Activated CD4-positive, alpha-beta memory T cell treated with anti-CD3 and anti-CD28 coated beads for 36 hours (primary cell): Measurements from ENCODE around the gene FAM131B. TPM values are rescaled to one million over a fixed set of nuclear protein-coding genes. Genes with fewer than 3 reads are reported as not detected.
A peak's percentile ranks its signal among the peaks of the same experiment; 100 is the strongest.

ENCODE experiments used
- CTCF ChIA-PET: fragments of 350-600 bp; sonication (Branson Sonifier 250); formaldehyde crosslinking; loops from one replicate; lab custom pipeline; 2021; ENCODE audit warnings: antibody characterized with exemption, inconsistent platforms; lab: Charles Lee
- POLR2A ChIA-PET: fragments of 350-600 bp; sonication (Branson Sonifier 250); formaldehyde crosslinking; loops from one replicate; lab custom pipeline; 2021; ENCODE audit warnings: antibody characterized with exemption; lab: Charles Lee
- DNase-seq: peaks from one replicate; pipeline ENCODE4 v3.0.0-alpha.2; 2020
- H3K27ac Mint-ChIP-seq: one replicate; pipeline ENCODE4 v1.8.0; 2021; ENCODE audit warnings: mixed read lengths
- H3K27me3 Mint-ChIP-seq: one replicate; pipeline ENCODE4 v1.8.0; 2021; ENCODE audit warnings: mixed read lengths
- H3K36me3 Mint-ChIP-seq: one replicate; pipeline ENCODE4 v1.8.0; 2021; ENCODE audit warnings: mixed read lengths
- H3K4me1 Mint-ChIP-seq: one replicate; pipeline ENCODE4 v1.8.0; 2021; ENCODE audit warnings: low read depth, mixed read lengths
- H3K4me3 Mint-ChIP-seq: one replicate; pipeline ENCODE4 v1.8.0; 2021; ENCODE audit warnings: mild to moderate bottlenecking, mixed read lengths
- H3K9me3 Mint-ChIP-seq: one replicate; pipeline ENCODE4 v1.8.0; 2021; ENCODE audit warnings: mixed read lengths
- intact Hi-C: fragments of 100-400 bp; cut with micrococcal nuclease; formaldehyde crosslinking; loops from one replicate; pipeline ENCODE4 v1.15.1; 2023
- total RNA-seq, 2 experiments: library from RNA; stranded (reverse); gene quantifications; one replicate each; pipeline ENCODE4 v1.2.3, GENCODE V29; 2021

FAM131B gene
- total RNA-seq, 2 experiments from 2014 or later, result 1.9 to 2.3 TPM

DNA sequence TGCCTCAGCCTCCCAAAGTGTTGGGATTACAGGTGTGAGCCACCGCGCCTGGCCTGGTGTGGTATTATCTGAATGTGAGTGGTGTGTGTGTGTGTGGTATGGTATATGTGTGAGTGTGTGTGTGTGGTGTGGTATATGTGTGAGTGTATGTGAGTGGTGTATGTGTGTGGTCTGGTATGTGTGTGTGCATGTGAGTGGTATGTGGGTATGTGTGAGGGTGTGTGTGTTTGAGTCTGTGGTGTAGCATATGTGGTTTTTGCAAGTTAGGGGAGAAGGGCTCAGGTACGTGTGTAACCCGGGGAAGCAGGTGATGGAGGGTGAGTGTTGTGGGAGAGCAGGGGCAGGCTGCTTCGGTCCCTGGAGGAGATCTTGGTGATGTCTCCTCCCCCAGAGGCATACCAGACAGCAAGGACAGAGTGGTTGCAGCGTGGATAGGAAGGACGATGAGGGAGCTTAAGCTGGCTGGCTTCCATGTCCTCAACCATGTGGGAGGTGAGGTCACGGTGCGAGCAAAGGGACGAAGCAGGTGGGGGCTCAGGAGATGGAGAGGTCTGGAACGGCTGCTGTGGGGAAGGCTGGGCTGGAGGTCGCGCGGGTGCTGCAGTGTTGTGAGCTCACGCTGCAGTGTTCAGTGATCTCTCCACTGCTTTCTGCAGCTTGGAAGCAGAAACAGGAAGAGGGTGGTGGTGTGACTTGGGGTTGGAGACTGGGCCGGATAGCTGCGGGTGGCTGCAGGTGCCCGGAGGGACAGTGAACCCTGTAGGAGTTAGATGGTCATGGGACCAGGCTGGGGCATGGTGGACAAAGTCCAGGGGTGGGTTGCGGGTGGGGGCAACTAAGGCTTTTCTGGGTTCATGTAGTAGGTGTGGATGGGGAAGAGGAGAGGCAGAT, 23.6 kb upstream of the FAM131B start:
- Mint-ChIP-seq H3K4me3 (no peak overlapping the region), H3K36me3 (peaks cover 17% of the 10 kb centered on the region), H3K27me3 (no peaks in the 10 kb centered on the region), H3K9me3 (no peaks in the 10 kb centered on the region), H3K27ac (no peak overlapping the region), H3K4me1 (peaks cover 16% of the 10 kb centered on the region)
- ChIA-PET POLR2A (interaction anchor here (2.0 kb wide), 1 partner anchor 21 kb away, joined by 8 read pairs; no protein-coding TSS in a partner anchor), CTCF (interaction anchor here (0.6 kb wide), 1 partner anchor 41 kb away, joined by 3 read pairs; no protein-coding TSS in a partner anchor)
- intact Hi-C loops, result no loop called here
- DNase-seq, result peak; percentile 47

DNA sequence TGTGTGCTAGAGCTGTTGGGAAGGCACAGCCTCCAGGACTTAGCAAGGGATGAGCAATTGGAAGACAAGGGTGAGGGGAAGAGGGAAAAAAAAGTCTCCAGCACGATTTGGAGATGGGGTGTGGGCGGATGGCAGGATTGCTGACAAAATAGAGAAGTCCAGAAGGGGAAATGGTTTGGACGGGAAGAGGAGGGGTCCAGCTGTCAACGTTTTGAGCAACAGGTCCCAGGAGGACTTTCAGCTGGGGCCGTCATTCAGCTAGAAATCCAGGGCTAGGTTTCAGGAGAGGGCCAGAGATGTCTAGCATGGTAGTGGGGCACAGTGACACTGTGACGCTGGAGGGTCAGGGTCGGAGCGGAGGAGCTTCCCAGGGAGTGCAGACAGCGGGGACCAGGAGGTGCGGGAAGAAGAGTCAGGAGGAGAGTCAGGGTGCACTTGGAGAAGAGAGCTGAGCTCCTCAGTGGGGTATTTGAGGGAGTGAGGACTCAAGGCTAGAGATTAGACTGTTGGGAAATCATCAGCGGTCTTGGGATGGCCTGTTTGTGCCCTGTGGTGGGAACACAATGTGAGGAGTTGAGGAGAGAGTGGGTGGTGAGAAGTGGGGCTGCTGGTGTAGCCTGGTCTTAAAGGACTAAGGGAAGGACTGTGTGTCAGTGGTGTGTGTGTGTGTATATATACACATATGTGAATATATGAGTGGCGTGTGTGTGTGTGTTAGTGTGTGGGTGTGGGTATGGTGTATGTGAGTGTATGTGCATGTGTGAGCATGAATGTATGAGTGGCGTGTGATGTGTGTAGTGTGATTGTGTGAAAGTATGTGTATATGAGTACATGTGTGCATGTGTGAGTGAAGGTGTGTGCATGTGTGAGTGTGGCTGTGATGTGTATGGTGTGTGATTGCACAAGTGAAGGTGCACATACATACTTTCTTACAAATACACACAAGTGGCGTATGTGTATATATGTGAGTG, 22.4 kb upstream of the FAM131B start:
- ChIA-PET POLR2A (interaction anchor here (1.1 to 2.0 kb wide), 3 partner anchors 11 to 22 kb away, joined by 3 to 8 read pairs (median 3); no protein-coding TSS in a partner anchor), CTCF (interaction anchor here (0.6 to 2.9 kb wide), 6 partner anchors 11 to 145 kb away, joined by 3 to 13 read pairs (median 6); no protein-coding TSS in a partner anchor)
- Mint-ChIP-seq H3K27ac (no peak overlapping the region), H3K4me3 (no peak overlapping the region), H3K9me3 (no peaks in the 10 kb centered on the region), H3K4me1 (peaks cover 12% of the 10 kb centered on the region), H3K27me3 (no peaks in the 10 kb centered on the region), H3K36me3 (peaks cover 11% of the 10 kb centered on the region)
- DNase-seq, result no peak
- intact Hi-C loops, result loop anchor here (5.0 kb wide), 2 partner anchors 578 to 1437 kb away; no protein-coding TSS in a partner anchor

DNA sequence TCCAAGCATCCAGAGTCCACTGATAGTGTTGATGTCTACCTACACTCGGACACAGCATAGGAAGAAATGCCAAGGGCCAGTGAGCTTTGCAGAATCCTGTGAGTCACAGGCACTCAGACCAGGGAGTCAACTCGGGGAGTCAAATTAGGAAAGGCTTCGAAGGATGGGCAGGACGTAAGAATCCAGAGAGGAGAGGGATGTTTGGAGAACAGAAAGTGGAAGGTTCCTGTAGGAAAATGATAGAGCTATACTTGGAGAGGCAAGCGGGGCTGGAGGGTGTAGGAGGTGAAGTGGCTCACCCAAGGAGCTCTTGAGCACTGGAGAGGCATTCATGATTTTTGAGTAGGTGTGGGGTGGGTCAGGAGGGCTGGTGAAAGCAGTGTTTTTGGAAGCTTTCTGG, 21.6 kb upstream of the FAM131B start:
- Mint-ChIP-seq H3K4me1 (peaks cover 11% of the 10 kb centered on the region), H3K9me3 (no peaks in the 10 kb centered on the region), H3K4me3 (no peak overlapping the region), H3K36me3 (peaks cover 3% of the 10 kb centered on the region), H3K27ac (no peak overlapping the region), H3K27me3 (no peaks in the 10 kb centered on the region)
- intact Hi-C loops, result loop anchor here (5.0 kb wide), 2 partner anchors 577 to 1438 kb away; no protein-coding TSS in a partner anchor
- POLR2A ChIA-PET, result interaction anchor here (0.8 to 1.4 kb wide), 5 partner anchors 10 to 124 kb away, joined by 3 to 5 read pairs (median 3); no protein-coding TSS in a partner anchor
- no peak for DNase-seq
- CTCF ChIA-PET, result interaction anchor here (0.8 to 2.9 kb wide), 6 partner anchors 11 to 144 kb away, joined by 4 to 13 read pairs (median 6); no protein-coding TSS in a partner anchor

DNA sequence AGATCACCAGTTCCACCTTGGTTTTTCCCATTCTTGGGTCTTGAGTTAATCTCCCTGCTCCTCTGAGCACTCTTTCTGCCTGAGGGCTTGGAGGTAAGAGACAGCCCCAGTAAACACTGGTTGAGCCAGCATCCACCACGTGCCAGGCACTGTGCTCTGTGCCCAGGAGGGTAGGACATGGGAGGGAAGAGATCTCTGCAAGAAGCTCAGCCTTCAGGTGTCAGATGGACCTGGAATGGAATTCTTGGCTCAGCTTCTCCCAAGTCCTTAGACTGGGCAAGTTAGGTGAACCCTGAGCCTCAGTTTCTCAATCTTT, 21.1 kb upstream of the FAM131B start:
- peaks cover 3% of the 10 kb centered on the region for H3K36me3 Mint-ChIP-seq
- POLR2A ChIA-PET, result interaction anchor here (0.8 to 1.4 kb wide), 3 partner anchors 10 to 123 kb away, joined by 3 to 5 read pairs (median 4); no protein-coding TSS in a partner anchor
- no peaks in the 10 kb centered on the region for H3K9me3 Mint-ChIP-seq
- peaks cover 15% of the 10 kb centered on the region for H3K4me1 Mint-ChIP-seq
- CTCF ChIA-PET, result interaction anchor here (1.2 to 2.9 kb wide), 5 partner anchors 12 to 143 kb away, joined by 5 to 13 read pairs (median 6); no protein-coding TSS in a partner anchor
- peak overlapping the region; percentile 3 for H3K27ac Mint-ChIP-seq
- H3K4me3 Mint-ChIP-seq, result no peak overlapping the region
- no peaks in the 10 kb centered on the region for H3K27me3 Mint-ChIP-seq
- DNase-seq, result no peak
- intact Hi-C loops, result loop anchor here (5.0 kb wide), 2 partner anchors 576 to 1439 kb away; no protein-coding TSS in a partner anchor

DNA sequence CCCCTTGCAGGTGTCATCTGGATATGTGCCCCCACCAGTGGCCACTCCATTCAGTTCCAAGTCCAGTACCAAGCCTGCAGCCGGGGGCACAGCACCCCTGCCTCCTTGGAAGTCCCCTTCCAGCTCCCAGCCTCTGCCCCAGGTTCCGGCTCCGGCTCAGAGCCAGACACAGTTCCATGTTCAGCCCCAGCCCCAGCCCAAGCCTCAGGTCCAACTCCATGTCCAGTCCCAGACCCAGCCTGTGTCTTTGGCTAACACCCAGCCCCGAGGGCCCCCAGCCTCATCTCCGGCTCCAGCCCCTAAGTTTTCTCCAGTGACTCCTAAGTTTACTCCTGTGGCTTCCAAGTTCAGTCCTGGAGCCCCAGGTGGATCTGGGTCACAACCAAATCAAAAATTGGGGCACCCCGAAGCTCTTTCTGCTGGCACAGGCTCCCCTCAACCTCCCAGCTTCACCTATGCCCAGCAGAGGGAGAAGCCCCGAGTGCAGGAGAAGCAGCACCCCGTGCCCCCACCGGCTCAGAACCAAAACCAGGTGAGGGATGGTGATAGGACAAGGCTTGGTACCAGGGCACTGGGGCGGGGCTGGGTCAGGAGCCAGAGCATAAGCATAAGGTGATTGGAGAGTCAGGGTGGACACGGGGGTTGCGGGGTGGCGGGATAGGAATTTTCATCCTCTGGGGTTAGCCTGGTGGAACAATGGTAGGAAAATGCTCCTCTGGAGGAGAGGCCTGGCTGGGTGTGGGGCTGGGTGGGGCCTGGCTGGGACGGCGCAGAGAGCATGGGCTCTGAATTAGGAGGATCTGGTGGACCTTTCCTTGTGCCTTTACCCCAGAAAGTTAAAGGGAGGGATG, 20.5 kb upstream of the FAM131B start:
- ChIA-PET CTCF (interaction anchor here (1.2 to 2.9 kb wide), 4 partner anchors 13 to 143 kb away, joined by 5 to 13 read pairs (median 8); no protein-coding TSS in a partner anchor), POLR2A (interaction anchor here (1.3 to 1.4 kb wide), 2 partner anchors 11 to 103 kb away, joined by 3 to 5 read pairs; no protein-coding TSS in a partner anchor)
- intact Hi-C loops, result loop anchor here (5.0 kb wide), 2 partner anchors 576 to 1439 kb away; no protein-coding TSS in a partner anchor
- peak overlapping the region; percentile 70 for H3K4me3 Mint-ChIP-seq
- peaks cover 21% of the 10 kb centered on the region for H3K4me1 Mint-ChIP-seq
- H3K27me3 Mint-ChIP-seq, result no peaks in the 10 kb centered on the region
- no peak for DNase-seq
- H3K27ac Mint-ChIP-seq, result peak overlapping the region; percentile 66
- no peaks in the 10 kb centered on the region for H3K9me3 Mint-ChIP-seq
- peaks cover 3% of the 10 kb centered on the region for H3K36me3 Mint-ChIP-seq

DNA sequence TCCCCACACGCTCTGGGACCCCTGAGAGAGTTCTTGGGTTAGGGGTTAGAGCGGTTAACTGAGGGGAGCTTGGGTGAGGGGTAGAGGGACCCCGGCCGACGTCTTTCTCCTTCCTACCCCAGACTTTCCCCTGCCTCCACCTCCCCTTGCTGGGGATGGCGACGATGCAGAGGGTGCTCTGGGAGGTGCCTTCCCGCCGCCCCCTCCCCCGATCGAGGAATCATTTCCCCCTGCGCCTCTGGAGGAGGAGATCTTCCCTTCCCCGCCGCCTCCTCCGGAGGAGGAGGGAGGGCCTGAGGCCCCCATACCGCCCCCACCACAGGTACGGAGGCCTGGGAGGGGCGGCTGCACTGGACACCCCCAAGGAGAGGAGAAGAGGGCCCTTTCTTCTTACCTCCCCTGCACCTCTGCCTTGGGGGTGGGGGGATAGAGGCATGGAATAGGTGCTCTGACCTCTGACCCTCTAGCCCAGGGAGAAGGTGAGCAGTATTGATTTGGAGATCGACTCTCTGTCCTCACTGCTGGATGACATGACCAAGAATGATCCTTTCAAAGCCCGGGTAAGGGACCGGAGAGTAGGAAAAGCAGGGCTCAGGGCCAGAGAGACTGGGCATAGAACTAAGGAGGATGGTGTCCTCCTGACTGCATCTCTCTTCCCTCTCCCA, 19.7 kb upstream of the FAM131B start:
- CTCF ChIA-PET, result interaction anchor here (2.9 kb wide), 1 partner anchor 142 kb away, joined by 13 read pairs; no protein-coding TSS in a partner anchor
- H3K36me3 Mint-ChIP-seq, result peaks cover 3% of the 10 kb centered on the region
- peak overlapping the region; percentile 66 for H3K27ac Mint-ChIP-seq
- POLR2A ChIA-PET, result interaction anchor here (1.1 kb wide), 1 partner anchor 25 kb away, joined by 3 read pairs; no protein-coding TSS in a partner anchor
- H3K27me3 Mint-ChIP-seq, result no peaks in the 10 kb centered on the region
- DNase-seq, result no peak
- peaks cover 20% of the 10 kb centered on the region for H3K4me1 Mint-ChIP-seq
- no peaks in the 10 kb centered on the region for H3K9me3 Mint-ChIP-seq
- intact Hi-C loops, result loop anchor here (5.0 kb wide), 2 partner anchors 575 to 1440 kb away; no protein-coding TSS in a partner anchor
- H3K4me3 Mint-ChIP-seq, result peak overlapping the region; percentile 70

DNA sequence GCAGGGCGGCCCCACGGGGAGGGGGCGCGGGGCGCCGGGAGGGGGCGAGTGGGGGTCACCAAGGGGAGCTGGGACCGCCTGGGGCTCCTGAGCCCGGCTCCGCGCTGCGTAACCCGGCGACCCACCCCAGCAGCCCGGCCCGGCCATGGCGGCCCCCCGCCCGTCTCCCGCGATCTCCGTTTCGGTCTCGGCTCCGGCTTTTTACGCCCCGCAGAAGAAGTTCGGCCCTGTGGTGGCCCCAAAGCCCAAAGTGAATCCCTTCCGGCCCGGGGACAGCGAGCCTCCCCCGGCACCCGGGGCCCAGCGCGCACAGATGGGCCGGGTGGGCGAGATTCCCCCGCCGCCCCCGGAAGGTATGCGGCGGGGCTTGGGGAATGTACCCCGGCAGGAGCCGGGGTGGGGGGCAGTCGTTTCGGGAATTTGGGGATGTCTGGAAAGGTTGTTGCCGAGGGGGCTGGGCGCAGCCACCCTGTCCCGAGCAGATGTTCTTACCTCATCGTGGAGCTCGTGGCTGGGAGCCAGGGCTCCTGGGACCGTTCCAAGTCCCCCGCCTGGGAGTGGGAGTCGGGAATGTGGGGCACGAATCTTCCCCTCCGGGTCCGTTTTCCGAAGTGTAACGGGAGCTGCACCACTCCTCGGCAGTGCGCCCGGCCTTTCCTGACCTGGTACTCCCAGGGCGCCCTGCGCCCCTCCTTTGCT, 19.1 kb upstream of the FAM131B start:
- Mint-ChIP-seq H3K27me3 (no peaks in the 10 kb centered on the region), H3K4me1 (peaks cover 25% of the 10 kb centered on the region), H3K36me3 (peaks cover 3% of the 10 kb centered on the region), H3K27ac (peak overlapping the region; percentile 66), H3K4me3 (peak overlapping the region; percentile 70), H3K9me3 (no peaks in the 10 kb centered on the region)
- intact Hi-C loops, result loop anchor here (1.0 to 5.0 kb wide), 6 partner anchors 19 to 1441 kb away; partner anchors contain the start of genes CASP2 and FAM131B
- peak; percentile 41 for DNase-seq
- ChIA-PET CTCF (interaction anchor here (2.9 to 3.4 kb wide), 2 partner anchors 26 to 141 kb away, joined by 13 to 26 read pairs; partner anchors contain the start of gene EPHA1), POLR2A (interaction anchor here (1.1 kb wide), 1 partner anchor 26 kb away, joined by 3 read pairs; no protein-coding TSS in a partner anchor)

DNA sequence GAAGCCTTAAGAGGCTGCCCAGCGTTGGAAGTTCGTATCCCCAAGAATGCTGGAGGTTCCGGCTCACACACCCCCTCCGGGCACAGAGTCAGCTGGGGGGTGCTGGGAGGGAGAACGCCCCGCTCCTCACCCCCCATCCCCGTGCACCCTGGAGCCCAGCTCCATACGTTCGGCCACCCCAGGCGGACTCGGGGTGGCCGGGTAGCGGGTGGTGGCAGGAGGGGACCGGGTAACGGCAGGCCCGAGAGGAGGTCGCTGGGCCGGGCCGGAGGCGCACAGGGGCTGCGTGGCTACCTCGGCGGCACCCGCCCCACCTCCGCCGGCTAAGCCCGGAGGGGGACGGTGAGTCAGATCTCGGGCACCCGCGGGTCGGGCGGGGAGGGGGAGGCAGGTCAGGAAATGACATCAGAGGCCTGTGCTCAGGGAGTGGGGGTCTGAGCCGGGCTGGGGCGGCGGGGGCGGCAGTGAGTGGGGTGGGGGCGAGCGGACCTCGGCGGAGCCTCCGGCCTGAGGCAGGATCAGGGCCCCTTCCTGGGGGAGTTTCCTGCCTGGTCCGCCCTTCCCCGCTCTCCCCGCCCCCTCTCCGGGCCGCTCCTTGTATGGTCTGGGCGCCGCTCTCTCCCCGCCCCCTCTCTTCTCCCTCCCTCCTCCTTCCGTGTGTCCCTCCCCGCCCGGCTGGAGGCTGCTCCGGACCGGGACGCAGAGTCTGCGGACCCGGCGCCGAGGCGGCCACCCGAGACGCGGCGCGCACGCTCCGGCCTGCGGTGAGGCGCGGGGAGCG, 18.3 kb upstream of the FAM131B start, which contains the start of gene ZYX:
ZYX (plus strand) TSS at position 700 of the 781 bp plus-strand sequence. CDS start 227 bp downstream, outside the sequence.
- Mint-ChIP-seq H3K36me3 (peaks cover 3% of the 10 kb centered on the region), H3K27me3 (no peaks in the 10 kb centered on the region), H3K4me3 (peak within 1 kb of the TSS; percentile 82), H3K4me1 (peaks cover 31% of the 10 kb centered on the region), H3K27ac (peak within 1 kb of the TSS; percentile 90), H3K9me3 (no peaks in the 10 kb centered on the region)
- intact Hi-C loops, result loop anchor here (1.0 to 5.0 kb wide), 10 partner anchors 9 to 1441 kb away; partner anchors contain the start of genes CASP2, EPHA1 and FAM131B
- CTCF ChIA-PET, result interaction anchor here (0.5 to 3.4 kb wide), 26 partner anchors 9 to 572 kb away, joined by 3 to 26 read pairs (median 4); partner anchors contain the start of genes CASP2, EPHA1, FAM131B and GSTK1
- DNase-seq, result peak; percentile 94
- POLR2A ChIA-PET, result interaction anchor here (0.6 to 1.9 kb wide), 8 partner anchors 9 to 1094 kb away, joined by 3 to 6 read pairs (median 4); partner anchors contain the start of genes CASP2 and FAM131B
